Liver (tissue), 9 donors: ENCODE results near the gene MLLT3. TPM values are rescaled to one million over a fixed set of nuclear protein-coding genes. Genes with fewer than 3 reads are reported as not detected.

Experiments used
- DNase-seq: peaks from one replicate; pipeline ENCODE4 v3.0.0-alpha.2; 2017; ENCODE audit warnings: low spot score
- H3K27ac ChIP-seq, 2 donors: one replicate each; pipeline ENCODE4 v1.7.0; 2013; ENCODE audit warnings: inconsistent platforms in 2 of 2, low read length in 2 of 2, control low read depth in 1 of 2, low read depth in 1 of 2, mild to moderate bottlenecking in 1 of 2
- H3K27me3 ChIP-seq, 4 donors: one replicate each; pipeline versions ENCODE4 v1.6.1 to v1.7.0; 2013; ENCODE audit warnings: low read length in 3 of 4, inconsistent platforms in 1 of 4, mild to moderate bottlenecking in 1 of 4, moderate library complexity in 1 of 4; ENCODE audit not compliant: control insufficient read depth in 4 of 4, insufficient read depth in 4 of 4
- H3K36me3 ChIP-seq, 4 donors: one replicate each; pipeline versions ENCODE4 v1.6.1 to v1.7.0; 2013; ENCODE audit warnings: low read length in 3 of 4, mild to moderate bottlenecking in 3 of 4, low read depth in 1 of 4, moderate library complexity in 1 of 4; ENCODE audit not compliant: control insufficient read depth in 4 of 4, insufficient read depth in 3 of 4
- H3K4me1 ChIP-seq, 4 donors: one replicate each; pipeline versions ENCODE4 v1.6.1 to v1.7.0; 2013; ENCODE audit warnings: low read length in 3 of 4, mild to moderate bottlenecking in 3 of 4, moderate library complexity in 1 of 4; ENCODE audit not compliant: control insufficient read depth in 4 of 4, insufficient read depth in 4 of 4
- H3K4me3 ChIP-seq, 3 donors: one replicate each; pipeline versions ENCODE4 v1.6.1 to v1.7.0; 2013; ENCODE audit warnings: low read length in 3 of 3, control low read depth in 1 of 3, low read depth in 1 of 3, mild to moderate bottlenecking in 1 of 3
- H3K9ac ChIP-seq, 2 donors: one replicate each; pipeline ENCODE4 v1.7.0; 2013; ENCODE audit warnings: low read length in 2 of 2, mild to moderate bottlenecking in 2 of 2, moderate library complexity in 2 of 2, control low read depth in 1 of 2, low read depth in 1 of 2
- H3K9me3 ChIP-seq, 4 donors: one replicate each; pipeline versions ENCODE4 v1.6.1 to v1.7.0; 2013; ENCODE audit warnings: low read length in 3 of 4; ENCODE audit not compliant: control insufficient read depth in 4 of 4
- EGR1 ChIP-seq, 2 donors: IDR thresholded peaks; 2 replicates each; pipeline ENCODE4 v1.6.1; 2016 to 2018; ENCODE audit warnings: antibody characterized with exemption in 2 of 2, low read depth in 2 of 2
- FOXA1 ChIP-seq: IDR thresholded peaks from 2 replicates; pipeline ENCODE4 v1.6.1; 2016; ENCODE audit warnings: antibody characterized with exemption
- FOXA2 ChIP-seq: IDR thresholded peaks from 2 replicates; pipeline ENCODE4 v1.6.1; 2016; ENCODE audit warnings: antibody characterized with exemption
- HNF4A ChIP-seq, 2 donors: conservative IDR thresholded peaks; 2 replicates each; pipeline ENCODE4 v1.6.1; 2016; ENCODE audit warnings: antibody characterized with exemption in 2 of 2, mild to moderate bottlenecking in 2 of 2
- HNF4G ChIP-seq: IDR thresholded peaks from 2 replicates; pipeline ENCODE4 v1.6.1; 2016; ENCODE audit warnings: antibody characterized with exemption
- JUND ChIP-seq, 2 donors: IDR thresholded peaks; 2 replicates each; pipeline ENCODE4 v1.6.1; 2016; ENCODE audit warnings: antibody characterized with exemption in 2 of 2
- NR2F2 ChIP-seq: IDR thresholded peaks from 2 replicates; pipeline ENCODE4 v1.6.1; 2016; ENCODE audit warnings: antibody characterized with exemption
- RAD21 ChIP-seq, 2 donors: IDR thresholded peaks; 2 replicates each; pipeline ENCODE4 v1.6.1; 2016; ENCODE audit warnings: antibody characterized with exemption in 2 of 2, mild to moderate bottlenecking in 2 of 2
- SP1 ChIP-seq: IDR thresholded peaks from 2 replicates; pipeline ENCODE4 v1.6.1; 2018; ENCODE audit warnings: antibody characterized with exemption, mild to moderate bottlenecking
- YY1 ChIP-seq: IDR thresholded peaks from 2 replicates; pipeline ENCODE4 v1.6.1; 2016; ENCODE audit warnings: antibody characterized with exemption, mild to moderate bottlenecking
- WGBS: extraction: QIAGEN DNeasy Blood & Tissue Kit; methylation state at CpG from one replicate; pipeline ENCODE4 v1.1.7; 2013; 5-methylcytosine and 5-hydroxymethylcytosine counted together
- polyA plus RNA-seq, 2 donors: library from polyadenylated mRNA; stranded (reverse) in 1 of 2; unstranded in 1 of 2; fragments of 200-250 nt in 1 of 2; fragments of >200 nt in 1 of 2; fragmentation: Nextera tagmentation in 1 of 2; extraction: Ambion mirVana in 1 of 2; gene quantifications; one replicate each; pipeline versions ENCODE4 v1.2.1 to v1.2.3, GENCODE V29; 2013 to 2015
- total RNA-seq, 2 donors: library from RNA; depleted of rRNA; stranded (reverse); fragments of >200 nt; gene quantifications; one replicate each; pipeline ENCODE4 v1.2.3, GENCODE V29; 2014
- TF ChIP-seq, protein P1 (sequence below): IDR thresholded peaks from 2 replicates; pipeline ENCODE4 v1.6.1; 2016; ENCODE audit warnings: antibody characterized with exemption
- TF ChIP-seq, protein P2 (sequence below): IDR thresholded peaks from 2 replicates; pipeline ENCODE4 v1.6.1; 2016; ENCODE audit warnings: antibody characterized with exemption
- TF ChIP-seq, protein P3 (sequence below): IDR thresholded peaks from 2 replicates; pipeline ENCODE4 v1.6.1; 2016; ENCODE audit warnings: antibody characterized with exemption, mild to moderate bottlenecking
- donor health status: healthy.
- donor health status: healthy.
- donor health status: healthy.
- donor health status: healthy.
- donor health status: healthy.

MLLT3 gene
- total and polyA plus RNA-seq, 4 donors, result 0.79 to 25.5 (median 1.3) TPM

DNA sequence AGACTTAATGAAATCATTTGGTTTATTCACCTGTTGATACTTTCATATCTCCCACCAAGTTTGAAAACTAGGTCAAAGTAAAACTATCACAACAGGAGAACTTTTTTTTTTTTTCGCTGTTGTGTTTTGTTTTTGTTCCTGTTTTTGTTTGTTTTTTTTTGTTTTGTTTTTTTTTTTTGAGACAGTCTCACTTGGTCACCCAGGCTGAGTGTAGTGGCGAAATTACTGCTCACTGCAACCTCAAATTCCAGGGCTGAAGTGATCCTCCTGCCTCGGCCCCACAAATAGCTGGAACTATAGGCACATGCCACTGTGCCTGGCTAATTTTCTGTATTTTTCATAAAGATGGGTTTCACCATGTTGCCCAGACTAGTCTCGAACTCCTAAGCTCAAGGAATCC lies 49.3 kb downstream of the MLLT3 start:
- Histone ChIP-seq H3K4me3 (no peak overlapping the region), H3K36me3 (no peaks in the 10 kb centered on the region), H3K27me3 (no peaks in the 10 kb centered on the region), H3K9me3 (peaks cover 0 to 3% (median 0%) of the 10 kb centered on the region in 4 donors), H3K9ac (no peak overlapping the region), H3K4me1 (no peaks in the 10 kb centered on the region), H3K27ac (no peak overlapping the region)
- TF ChIP-seq HNF4G, result no peak
- no peak for TF ChIP-seq JUND (IDR thresholded peaks at IDR 0.05)
- TF ChIP-seq HNF4A (conservative IDR thresholded peaks at IDR 0.05), result no peak
- TF ChIP-seq, protein P1, sequence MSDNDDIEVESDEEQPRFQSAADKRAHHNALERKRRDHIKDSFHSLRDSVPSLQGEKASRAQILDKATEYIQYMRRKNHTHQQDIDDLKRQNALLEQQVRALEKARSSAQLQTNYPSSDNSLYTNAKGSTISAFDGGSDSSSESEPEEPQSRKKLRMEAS, result no peak
- no peak for TF ChIP-seq SP1
- no peak for TF ChIP-seq FOXA2
- no peak for TF ChIP-seq FOXA1
- TF ChIP-seq, protein P2, sequence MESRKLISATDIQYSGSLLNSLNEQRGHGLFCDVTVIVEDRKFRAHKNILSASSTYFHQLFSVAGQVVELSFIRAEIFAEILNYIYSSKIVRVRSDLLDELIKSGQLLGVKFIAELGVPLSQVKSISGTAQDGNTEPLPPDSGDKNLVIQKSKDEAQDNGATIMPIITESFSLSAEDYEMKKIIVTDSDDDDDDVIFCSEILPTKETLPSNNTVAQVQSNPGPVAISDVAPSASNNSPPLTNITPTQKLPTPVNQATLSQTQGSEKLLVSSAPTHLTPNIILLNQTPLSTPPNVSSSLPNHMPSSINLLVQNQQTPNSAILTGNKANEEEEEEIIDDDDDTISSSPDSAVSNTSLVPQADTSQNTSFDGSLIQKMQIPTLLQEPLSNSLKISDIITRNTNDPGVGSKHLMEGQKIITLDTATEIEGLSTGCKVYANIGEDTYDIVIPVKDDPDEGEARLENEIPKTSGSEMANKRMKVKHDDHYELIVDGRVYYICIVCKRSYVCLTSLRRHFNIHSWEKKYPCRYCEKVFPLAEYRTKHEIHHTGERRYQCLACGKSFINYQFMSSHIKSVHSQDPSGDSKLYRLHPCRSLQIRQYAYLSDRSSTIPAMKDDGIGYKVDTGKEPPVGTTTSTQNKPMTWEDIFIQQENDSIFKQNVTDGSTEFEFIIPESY, result no peak
- no peak for TF ChIP-seq EGR1 (IDR thresholded peaks at IDR 0.05; ENCODE audit: low read depth in 2 of 2)
- TF ChIP-seq, protein P3, sequence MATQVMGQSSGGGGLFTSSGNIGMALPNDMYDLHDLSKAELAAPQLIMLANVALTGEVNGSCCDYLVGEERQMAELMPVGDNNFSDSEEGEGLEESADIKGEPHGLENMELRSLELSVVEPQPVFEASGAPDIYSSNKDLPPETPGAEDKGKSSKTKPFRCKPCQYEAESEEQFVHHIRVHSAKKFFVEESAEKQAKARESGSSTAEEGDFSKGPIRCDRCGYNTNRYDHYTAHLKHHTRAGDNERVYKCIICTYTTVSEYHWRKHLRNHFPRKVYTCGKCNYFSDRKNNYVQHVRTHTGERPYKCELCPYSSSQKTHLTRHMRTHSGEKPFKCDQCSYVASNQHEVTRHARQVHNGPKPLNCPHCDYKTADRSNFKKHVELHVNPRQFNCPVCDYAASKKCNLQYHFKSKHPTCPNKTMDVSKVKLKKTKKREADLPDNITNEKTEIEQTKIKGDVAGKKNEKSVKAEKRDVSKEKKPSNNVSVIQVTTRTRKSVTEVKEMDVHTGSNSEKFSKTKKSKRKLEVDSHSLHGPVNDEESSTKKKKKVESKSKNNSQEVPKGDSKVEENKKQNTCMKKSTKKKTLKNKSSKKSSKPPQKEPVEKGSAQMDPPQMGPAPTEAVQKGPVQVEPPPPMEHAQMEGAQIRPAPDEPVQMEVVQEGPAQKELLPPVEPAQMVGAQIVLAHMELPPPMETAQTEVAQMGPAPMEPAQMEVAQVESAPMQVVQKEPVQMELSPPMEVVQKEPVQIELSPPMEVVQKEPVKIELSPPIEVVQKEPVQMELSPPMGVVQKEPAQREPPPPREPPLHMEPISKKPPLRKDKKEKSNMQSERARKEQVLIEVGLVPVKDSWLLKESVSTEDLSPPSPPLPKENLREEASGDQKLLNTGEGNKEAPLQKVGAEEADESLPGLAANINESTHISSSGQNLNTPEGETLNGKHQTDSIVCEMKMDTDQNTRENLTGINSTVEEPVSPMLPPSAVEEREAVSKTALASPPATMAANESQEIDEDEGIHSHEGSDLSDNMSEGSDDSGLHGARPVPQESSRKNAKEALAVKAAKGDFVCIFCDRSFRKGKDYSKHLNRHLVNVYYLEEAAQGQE, result no peak
- TF ChIP-seq YY1, result no peak
- TF ChIP-seq NR2F2, result no peak
- no peak for TF ChIP-seq RAD21 (IDR thresholded peaks at IDR 0.05)
- whole genome bisulfite sequencing, result 92% methylated on average over 4 of the region's 4 CpGs
- DNase-seq, result no peak

DNA sequence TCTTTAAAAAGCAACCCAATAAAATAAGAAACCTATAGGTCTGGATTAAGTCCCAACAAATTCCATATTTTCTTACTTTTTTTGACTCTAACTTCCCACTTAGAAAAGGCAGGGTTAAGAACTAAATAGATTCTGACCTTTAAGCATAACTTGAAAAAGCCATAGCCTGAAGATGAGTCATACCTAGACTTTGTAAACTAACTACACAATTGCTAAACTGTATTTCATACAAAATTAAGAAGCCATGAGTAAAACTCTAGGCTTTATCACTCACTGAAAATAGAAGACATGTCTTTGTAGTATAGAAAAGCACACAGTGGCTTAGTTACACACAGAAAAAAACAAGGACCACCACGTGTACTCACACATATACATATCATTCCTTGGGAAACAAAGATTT lies 51.5 kb downstream of the MLLT3 start:
- no peak for DNase-seq
- TF ChIP-seq FOXA2, result no peak
- TF ChIP-seq, protein P3, result no peak
- no peak for TF ChIP-seq FOXA1
- no peak for TF ChIP-seq HNF4G
- no peak for TF ChIP-seq SP1
- no peak for TF ChIP-seq JUND (IDR thresholded peaks at IDR 0.05)
- TF ChIP-seq, protein P2, result no peak
- no peak for TF ChIP-seq HNF4A (conservative IDR thresholded peaks at IDR 0.05)
- no peak for TF ChIP-seq RAD21 (IDR thresholded peaks at IDR 0.05)
- Histone ChIP-seq H3K4me1 (peaks cover 0 to 3% (median 0%) of the 10 kb centered on the region in 4 donors), H3K9ac (no peak overlapping the region), H3K36me3 (no peaks in the 10 kb centered on the region), H3K4me3 (no peak overlapping the region), H3K27me3 (no peaks in the 10 kb centered on the region), H3K27ac (no peak overlapping the region), H3K9me3 (peaks cover 0 to 3% (median 0%) of the 10 kb centered on the region in 4 donors)
- WGBS, result 90% methylated on average over 1 of the region's 1 CpG
